H1 (cell line): Measurements from ENCODE around the gene BAAT. TPM values are rescaled to one million over a fixed set of nuclear protein-coding genes. Genes with fewer than 3 reads are reported as not detected.

Experiments
- CTCF ChIA-PET: fragments of 300-600 bp; sonication (Branson Sonifier 250); formaldehyde crosslinking; loops from one replicate; lab custom pipeline; 2021; ENCODE audit not compliant: partially characterized antibody; lab: Charles Lee
- POLR2A ChIA-PET: fragments of 300-600 bp; sonication (Branson Sonifier 250); formaldehyde crosslinking; loops from one replicate; lab custom pipeline; 2021; ENCODE audit warnings: inconsistent platforms; ENCODE audit not compliant: partially characterized antibody; lab: Charles Lee
- DNase-seq, 2 experiments: peaks; one replicate each; pipeline versions ENCODE4 v3.0.0 to v3.0.0-alpha.2; 2010 to 2022; ENCODE audit warnings: low spot score in 2 of 2, low read depth in 1 of 2, mixed read lengths in 1 of 2
- FAIRE-seq: peaks from 2 replicates; lab custom pipeline; 2011; peaks lifted over from hg19 to GRCh38; lab: Jason Lieb, UNC
- H2AFZ ChIP-seq: 2 replicates; pipeline ENCODE4 v1.8.1; 2012; ENCODE audit warnings: low read length, inconsistent platforms
- H2AK5ac ChIP-seq: 2 replicates; pipeline ENCODE4 v1.6.1; 2013; ENCODE audit warnings: low read depth, low read length
- H2BK120ac ChIP-seq: replicated peaks from 2 replicates; pipeline ENCODE3; 2013; ENCODE audit warnings: low read depth, low read length, inconsistent platforms
- H2BK12ac ChIP-seq: 2 replicates; pipeline ENCODE4 v1.6.1; 2013; ENCODE audit warnings: low read depth, low read length
- H2BK15ac ChIP-seq: 2 replicates; pipeline ENCODE4 v1.6.1; 2013; ENCODE audit warnings: low read length
- H2BK20ac ChIP-seq: 2 replicates; pipeline ENCODE4 v1.6.1; 2013; ENCODE audit warnings: low read length
- H2BK5ac ChIP-seq: 2 replicates; pipeline ENCODE4 v1.6.1; 2013; ENCODE audit warnings: low read depth, low read length
- H3K14ac ChIP-seq: 2 replicates; pipeline ENCODE4 v1.6.1; 2013; ENCODE audit warnings: inconsistent platforms; ENCODE audit not compliant: insufficient read length
- H3K18ac ChIP-seq: 2 replicates; pipeline ENCODE4 v1.6.1; 2013; ENCODE audit warnings: low read length; ENCODE audit errors: extremely low read depth
- H3K23ac ChIP-seq: 2 replicates; pipeline ENCODE4 v1.6.1; 2013; ENCODE audit warnings: inconsistent platforms; ENCODE audit not compliant: insufficient read length
- H3K23me2 ChIP-seq: 2 replicates; pipeline ENCODE4 v1.6.1; 2013; ENCODE audit warnings: low read depth, low read length
- H3K27ac ChIP-seq: 2 replicates; pipeline ENCODE4 v1.6.1; 2011; ENCODE audit warnings: low read depth, low read length, inconsistent platforms
- H3K27me3 ChIP-seq, 4 experiments: replicated peaks in 1 of 4; 1 replicate in 1 of 4; 2 replicates in 3 of 4; pipeline versions ENCODE4 v1.6.1 to v1.8.1; 2011 to 2013; ENCODE audit warnings: low read length in 3 of 4, mild to moderate bottlenecking in 3 of 4, inconsistent platforms in 2 of 4, mixed read lengths in 2 of 4, moderate library complexity in 1 of 4; ENCODE audit not compliant: control insufficient read depth in 3 of 4, insufficient read depth in 3 of 4; ENCODE audit errors: extremely low read depth in 1 of 4
- H3K36me3 ChIP-seq, 4 experiments: 2 replicates each; pipeline versions ENCODE4 v1.6.1 to v1.8.1; 2011 to 2013; ENCODE audit warnings: mild to moderate bottlenecking in 4 of 4, low read length in 3 of 4, moderate library complexity in 2 of 4, control low read depth in 1 of 4, inconsistent platforms in 1 of 4; ENCODE audit not compliant: insufficient read depth in 4 of 4, control insufficient read depth in 2 of 4
- H3K4ac ChIP-seq: replicated peaks from 2 replicates; pipeline ENCODE3; 2013; ENCODE audit warnings: low read length, low read depth, mixed read lengths, inconsistent platforms; ENCODE audit not compliant: insufficient read length
- H3K4me1 ChIP-seq, 4 experiments: replicated peaks in 1 of 4; 1 replicate in 1 of 4; 2 replicates in 3 of 4; pipeline versions ENCODE4 v1.6.1 to v1.8.1; 2011 to 2013; ENCODE audit warnings: low read length in 3 of 4, inconsistent platforms in 2 of 4, mixed read lengths in 1 of 4; ENCODE audit not compliant: insufficient read depth in 4 of 4, control insufficient read depth in 3 of 4
- H3K4me2 ChIP-seq, 2 experiments: 2 replicates each; pipeline versions ENCODE4 v1.6.1 to v1.8.1; 2011 to 2013; ENCODE audit warnings: low read depth in 2 of 2, low read length in 2 of 2, control low read depth in 1 of 2, inconsistent platforms in 1 of 2, mild to moderate bottlenecking in 1 of 2; ENCODE audit not compliant: insufficient read depth in 1 of 2
- H3K4me3 ChIP-seq, 4 experiments: fragments of 200-600, 300-600 bp in 1 of 4; sonication (generic), shearing (Covaris generic), sonication (Bioruptor Twin) in 1 of 4; 2 replicates each; pipeline versions ENCODE4 v1.5.1 to v1.8.1; 2011 to 2016; ENCODE audit warnings: low read length in 4 of 4, low read depth in 3 of 4, control low read depth in 2 of 4, inconsistent platforms in 2 of 4, mild to moderate bottlenecking in 2 of 4, mixed read lengths in 1 of 4, moderate library complexity in 1 of 4; ENCODE audit not compliant: insufficient read depth in 2 of 4; ENCODE audit errors: extremely low read depth in 1 of 4
- H3K56ac ChIP-seq: replicated peaks from 2 replicates; pipeline ENCODE3; 2013; ENCODE audit warnings: low read depth, mild to moderate bottlenecking, mixed read lengths, low read length, inconsistent platforms; ENCODE audit not compliant: insufficient read length
- H3K79me1 ChIP-seq: 2 replicates; pipeline ENCODE4 v1.6.1; 2013; ENCODE audit warnings: low read depth, low read length, control low read depth
- H3K79me2 ChIP-seq, 2 experiments: 2 replicates each; pipeline versions ENCODE4 v1.6.1 to v1.8.1; 2012 to 2013; ENCODE audit warnings: low read length in 2 of 2, mild to moderate bottlenecking in 2 of 2, inconsistent platforms in 1 of 2; ENCODE audit not compliant: insufficient read depth in 2 of 2, control insufficient read depth in 1 of 2
- H3K9ac ChIP-seq, 4 experiments: replicated peaks in 1 of 4; 1 replicate in 1 of 4; 2 replicates in 3 of 4; pipeline versions ENCODE4 v1.6.1 to v1.8.1; 2011 to 2013; ENCODE audit warnings: low read depth in 3 of 4, low read length in 3 of 4, control low read depth in 2 of 4, mild to moderate bottlenecking in 2 of 4, moderate library complexity in 2 of 4, inconsistent platforms in 1 of 4; ENCODE audit errors: extremely low read depth in 1 of 4
- H3K9me3 ChIP-seq, 2 experiments: 2 replicates each; pipeline versions ENCODE4 v1.6.1 to v1.8.1; 2012 to 2013; ENCODE audit warnings: mild to moderate bottlenecking in 2 of 2, moderate library complexity in 2 of 2, control low read depth in 1 of 2, inconsistent platforms in 1 of 2, low read depth in 1 of 2, low read length in 1 of 2, mixed read lengths in 1 of 2; ENCODE audit not compliant: insufficient read depth in 2 of 2
- H4K20me1 ChIP-seq, 2 experiments: replicated peaks in 1 of 2; 2 replicates each; pipeline versions ENCODE3 to v1.8.1; 2011 to 2013; ENCODE audit warnings: inconsistent platforms in 2 of 2, low read length in 2 of 2, mild to moderate bottlenecking in 1 of 2; ENCODE audit not compliant: insufficient read depth in 2 of 2, control insufficient read depth in 1 of 2
- H4K5ac ChIP-seq: 2 replicates; pipeline ENCODE4 v1.6.1; 2013; ENCODE audit warnings: low read length, low read depth, mixed read lengths, inconsistent platforms; ENCODE audit not compliant: insufficient read length
- H4K8ac ChIP-seq: 2 replicates; pipeline ENCODE4 v1.8.0; 2013; ENCODE audit warnings: mild to moderate bottlenecking, moderate library complexity, low read length, inconsistent platforms; ENCODE audit not compliant: insufficient read depth; ENCODE audit errors: extremely low read depth
- H4K91ac ChIP-seq: replicated peaks from 2 replicates; pipeline ENCODE3; 2013; ENCODE audit warnings: low read length, mixed read lengths, inconsistent platforms; ENCODE audit not compliant: insufficient read length
- BCL11A ChIP-seq, 2 experiments: IDR thresholded peaks; one replicate each; pipeline ENCODE4 v1.6.1; 2011; ENCODE audit warnings: low read depth in 2 of 2, low read length in 2 of 2, mild to moderate bottlenecking in 2 of 2
- CEBPB ChIP-seq: IDR thresholded peaks from 2 replicates; pipeline ENCODE4 v1.6.1; 2012; ENCODE audit warnings: low read depth, low read length
- CTBP2 ChIP-seq: IDR thresholded peaks from 2 replicates; pipeline ENCODE4 v1.7.0; 2011; ENCODE audit warnings: borderline replicate concordance, mild to moderate bottlenecking, moderate library complexity, mixed read lengths, low read length; ENCODE audit not compliant: insufficient read depth, insufficient read length
- GTF2F1 ChIP-seq: IDR thresholded peaks from 2 replicates; pipeline ENCODE4 v1.6.1; 2012; ENCODE audit warnings: low read depth, low read length, improper control_type of control experiment, borderline replicate concordance
- NRF1 ChIP-seq: IDR thresholded peaks from 2 replicates; pipeline ENCODE4 v1.6.1; 2011; ENCODE audit warnings: mild to moderate bottlenecking, low read depth, low read length, improper control_type of control experiment
- POLR2AphosphoS5 ChIP-seq: IDR thresholded peaks from 2 replicates; pipeline ENCODE4 v1.6.1; 2011; ENCODE audit warnings: low read depth, low read length
- RAD21 ChIP-seq, 2 experiments: IDR thresholded peaks in 1 of 2; conservative IDR thresholded peaks in 1 of 2; 2 replicates each; pipeline ENCODE4 v1.6.1; 2011; ENCODE audit warnings: low read depth in 2 of 2, low read length in 2 of 2, improper control_type of control experiment in 1 of 2, inconsistent platforms in 1 of 2, mild to moderate bottlenecking in 1 of 2, moderate library complexity in 1 of 2
- RNF2 ChIP-seq: fragments of 200-900, 300-1000 bp; sonication (generic); IDR thresholded peaks from 2 replicates; pipeline ENCODE4 v1.7.1; 2016; ENCODE audit warnings: borderline replicate concordance, low read depth, mild to moderate bottlenecking, antibody characterized with exemption, low read length; ENCODE audit not compliant: poor library complexity, severe bottlenecking; ENCODE audit errors: missing control alignments
- SRF ChIP-seq: IDR thresholded peaks from 2 replicates; pipeline ENCODE4 v1.6.1; 2011; ENCODE audit warnings: mild to moderate bottlenecking, low read depth, low read length, moderate library complexity
- TAF7 ChIP-seq: optimal IDR thresholded peaks from 2 replicates; pipeline ENCODE3; 2011; ENCODE audit warnings: low read depth, mild to moderate bottlenecking, inconsistent platforms, low read length, moderate library complexity, borderline replicate concordance
- USF2 ChIP-seq: IDR thresholded peaks from 2 replicates; pipeline ENCODE4 v1.6.1; 2011; ENCODE audit warnings: low read length, improper control_type of control experiment
- YY1 ChIP-seq: IDR thresholded peaks from 2 replicates; pipeline ENCODE4 v1.6.1; 2011; ENCODE audit warnings: low read depth, mild to moderate bottlenecking, low read length
- polyA plus RNA-seq, 7 experiments: library from polyadenylated mRNA; depleted of rRNA in 3 of 7; stranded (reverse) in 5 of 7; unstranded in 2 of 7; fragments of >200 nt in 5 of 7; fragments of 200-250 nt in 2 of 7; gene quantifications; 1 replicate in 5 of 7; 2 replicates in 1 of 7; 4 replicates in 1 of 7; pipeline versions ENCODE4 v1.2.1 to v1.2.3, GENCODE V29; 2011 to 2013; ENCODE audit warnings: missing spikeins in 2 of 7, mixed read lengths in 2 of 7
- total RNA-seq: library from RNA; stranded (reverse); fragmentation: NEBNext Ultra II Directional; extraction: Animal tissue kit (Norgen Biotek cat#: 25700); gene quantifications from 2 replicates; pipeline ENCODE4 v1.2.1, GENCODE V29; 2021

BAAT gene
- total and polyA plus RNA-seq, 2 of the 8 experiments (the other 6 are each of a cell fraction or from before 2014, with no cell fraction given) = 0.09 to 0.17 TPM

- no peak for TF ChIP-seq TAF7
Observed at GRCh38 chr9:101337237-101337636, 47.6 kb downstream of the BAAT start (continued).

- no peak overlapping the region for H3K4me2 ChIP-seq
- H3K9me3 ChIP-seq = no peaks in the 10 kb centered on the region
- no peaks in the 10 kb centered on the region for H3K36me3 ChIP-seq
- H3K23ac ChIP-seq = no peak overlapping the region
- no peak for FAIRE-seq
- H3K18ac ChIP-seq = no peak overlapping the region
- H4K91ac ChIP-seq = no peak overlapping the region
- no peaks in the 10 kb centered on the region for H3K79me1 ChIP-seq
- H2AK5ac ChIP-seq = no peak overlapping the region
- H2AFZ ChIP-seq = no peak overlapping the region
- no peaks in the 10 kb centered on the region for H3K79me2 ChIP-seq
- POLR2A ChIA-PET = no interaction called here
- H3K4me3 ChIP-seq = no peak overlapping the region
- no peak overlapping the region for H3K56ac ChIP-seq
- no peak overlapping the region for H3K27ac ChIP-seq
- H2BK20ac ChIP-seq = no peak overlapping the region
- no peaks in the 10 kb centered on the region for H3K27me3 ChIP-seq
- H2BK5ac ChIP-seq = no peak overlapping the region
- no peak overlapping the region for H4K5ac ChIP-seq
- H3K14ac ChIP-seq = no peak overlapping the region
- no peak overlapping the region for H4K8ac ChIP-seq
- H2BK120ac ChIP-seq = no peak overlapping the region
- no peaks in the 10 kb centered on the region for H3K23me2 ChIP-seq
- CTCF ChIA-PET = interaction anchor here (1.2 kb wide), 2 partner anchors 215 to 217 kb away, joined by 3 read pairs; no protein-coding TSS in a partner anchor
- no peak for DNase-seq
- no peak overlapping the region for H2BK15ac ChIP-seq
- H3K9ac ChIP-seq = no peak overlapping the region
- H2BK12ac ChIP-seq = no peak overlapping the region
- H4K20me1 ChIP-seq = no peaks in the 10 kb centered on the region
- H3K4ac ChIP-seq = no peak overlapping the region
- no peaks in the 10 kb centered on the region for H3K4me1 ChIP-seq
- TF ChIP-seq USF2 (no peak), CEBPB (no peak), YY1 (no peak), RAD21 (IDR thresholded peaks at IDR 0.05 in 1 of 2, conservative IDR thresholded peaks at IDR 0.05 in 1 of 2; ENCODE audit: low read depth in 2 of 2, low read length in 2 of 2) (no peak), BCL11A (IDR thresholded peaks at IDR 0.05; ENCODE audit: low read depth in 2 of 2, low read length in 2 of 2) (no peak), GTF2F1 (no peak), POLR2AphosphoS5 (no peak), SRF (no peak), NRF1 (no peak), RNF2 (no peak), CTBP2 (no peak)
Observed at GRCh38 chr9:101336091-101336490, 48.7 kb downstream of the BAAT start.
